ENCODE measurements around the gene PLEKHG3.

GRCh38 chr14:64725261-64725815 lies 21.1 kb downstream of the PLEKHG3 start:
- TF ChIP-seq EZH2 (IDR thresholded peaks at IDR 0.05; ENCODE audit: low read length, missing control alignments) = no peak
- no peak for TF ChIP-seq CTCF (conservative IDR thresholded peaks at IDR 0.05 in 1 of 2, IDR thresholded peaks at IDR 0.05 in 1 of 2; ENCODE audit: low read depth in 1 of 2, low read length in 2 of 2)

All from fibroblast of lung (primary cell).